ENCODE results near the gene MED13L.

Gene MED13L

DNA sequence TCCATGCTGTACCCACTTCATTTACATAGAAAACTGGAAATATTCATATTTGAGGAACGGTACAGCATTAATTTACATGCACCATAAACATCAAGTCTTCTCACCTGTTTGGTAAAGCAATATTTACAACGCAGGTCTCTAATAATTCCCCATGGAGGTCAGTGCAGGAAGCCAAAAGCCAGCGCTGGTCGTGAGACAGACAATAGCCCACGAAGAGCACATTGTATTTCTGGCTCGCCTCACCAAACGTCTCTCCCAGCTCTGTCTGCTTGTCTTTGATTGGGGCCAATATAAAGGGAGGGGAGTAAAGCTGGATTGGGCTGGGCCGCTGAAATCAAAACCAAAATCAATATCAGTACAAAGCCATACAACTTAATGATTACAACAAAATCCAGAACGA lies 302.1 kb downstream of the MED13L start:
- Histone ChIP-seq H3K4me3 (no peak overlapping the region), H3K27ac (no peak overlapping the region)

- Histone ChIP-seq H3K27ac (no peak overlapping the region), H3K4me3 (no peak overlapping the region)
Observed at GRCh38 chr12:115973968-115974724, 303.3 kb downstream of the MED13L start.

- no peak overlapping the region for H3K27ac ChIP-seq
Observed at GRCh38 chr12:115973066-115973465, 304.4 kb downstream of the MED13L start.

DNA sequence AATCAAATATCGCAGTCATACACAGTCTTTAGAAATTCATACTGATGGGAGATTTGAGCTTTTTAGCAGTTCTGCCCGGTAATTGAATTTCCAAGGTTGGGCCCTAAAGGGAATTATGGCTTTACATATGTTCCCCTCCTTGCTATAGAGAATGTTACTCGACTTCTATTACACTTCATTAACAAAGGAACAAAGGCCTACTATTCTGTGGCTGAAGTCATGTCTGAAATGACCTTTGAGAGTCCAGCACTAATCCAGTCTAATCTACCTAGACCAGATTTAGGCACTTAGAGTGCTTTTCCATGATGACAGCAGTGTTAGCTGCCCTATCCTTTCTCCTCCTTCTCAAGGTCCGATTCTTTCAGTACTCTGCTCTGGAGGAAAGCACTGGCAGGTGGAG lies 305.3 kb downstream of the MED13L start:
- Histone ChIP-seq H3K4me3 (no peak overlapping the region), H3K27ac (no peak overlapping the region)

More at GRCh38 chr12:115973066-115973465, 304.4 kb downstream of the MED13L start:
- no peak overlapping the region for H3K4me3 ChIP-seq

GRCh38 chr12:115968211-115968610 lies 309.3 kb downstream of the MED13L start:
- no peak overlapping the region for H3K27ac ChIP-seq

DNA sequence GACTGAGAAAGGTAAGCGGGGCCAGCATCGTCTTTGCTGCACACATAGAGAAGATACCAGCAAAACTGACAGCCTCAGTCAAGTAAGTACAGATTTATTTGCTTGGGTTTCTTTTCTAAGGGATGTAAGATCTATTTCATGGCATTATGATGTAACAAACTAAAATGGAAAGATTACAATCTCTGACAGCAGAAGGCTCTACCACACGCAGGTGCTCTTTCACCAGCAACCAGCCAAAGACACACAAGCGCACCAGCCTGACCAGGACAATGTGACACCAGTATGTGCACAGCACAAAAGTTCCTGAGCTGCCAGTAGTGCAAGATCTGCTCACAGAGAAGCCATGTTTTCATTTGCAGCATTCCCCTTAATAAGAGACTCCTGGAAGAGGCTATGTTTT lies 311.1 kb downstream of the MED13L start:
- Histone ChIP-seq H3K4me3 (no peak overlapping the region), H3K27ac (no peak overlapping the region)

More at GRCh38 chr12:115968211-115968610, 309.3 kb downstream of the MED13L start:
- H3K4me3 ChIP-seq = no peak overlapping the region

DNA sequence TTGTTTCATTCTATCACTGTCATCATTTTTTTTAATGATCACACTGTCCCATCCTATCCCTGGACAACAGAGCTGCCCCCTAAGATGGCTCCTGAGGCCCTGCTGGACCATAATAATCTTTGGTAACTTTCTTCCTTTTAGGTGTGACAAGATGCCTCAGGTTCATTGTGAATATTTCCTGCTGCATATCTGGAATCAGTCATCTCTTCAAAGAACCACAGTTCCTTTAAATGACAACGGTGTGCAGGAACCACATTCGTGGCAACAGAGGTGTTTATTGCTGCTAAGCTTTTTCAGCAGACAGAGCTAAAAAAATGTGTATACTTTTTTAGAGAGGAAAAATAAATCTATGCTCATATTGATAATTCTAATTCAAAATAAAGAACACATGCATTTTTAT lies 312.9 kb downstream of the MED13L start:
- Histone ChIP-seq H3K27ac (no peak overlapping the region), H3K4me3 (no peak overlapping the region)

DNA sequence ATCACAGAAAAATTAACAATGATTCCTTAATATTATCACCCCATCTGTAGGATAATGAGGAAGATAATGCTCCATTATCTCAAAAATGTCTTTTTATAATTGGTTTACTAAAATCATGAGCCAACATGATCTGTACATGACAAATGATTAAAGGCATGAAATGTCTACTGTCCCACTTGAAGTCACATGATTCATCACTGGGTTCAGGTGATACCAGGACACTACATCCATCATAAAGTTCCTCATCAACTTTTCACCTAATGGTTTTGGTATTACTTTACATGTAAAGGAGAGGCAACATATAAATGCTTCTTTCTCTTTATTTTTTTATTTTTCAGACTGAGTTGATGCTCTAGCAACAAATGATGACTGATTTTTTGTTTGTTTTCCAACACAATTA lies 313.3 kb downstream of the MED13L start:
- H3K4me3 ChIP-seq = no peak overlapping the region
- no peak overlapping the region for H3K27ac ChIP-seq

GRCh38 chr12:115962216-115962615 lies 315.3 kb downstream of the MED13L start:
- H3K4me3 ChIP-seq = no peak overlapping the region
- H3K27ac ChIP-seq = no peak overlapping the region

GRCh38 chr12:115960868-115961802 lies 316.4 kb downstream of the MED13L start:
- no peak overlapping the region for H3K27ac ChIP-seq
- no peak overlapping the region for H3K4me3 ChIP-seq

- H3K27ac ChIP-seq = no peak overlapping the region
Observed at GRCh38 chr12:115957686-115958290, 319.7 kb downstream of the MED13L start.

DNA sequence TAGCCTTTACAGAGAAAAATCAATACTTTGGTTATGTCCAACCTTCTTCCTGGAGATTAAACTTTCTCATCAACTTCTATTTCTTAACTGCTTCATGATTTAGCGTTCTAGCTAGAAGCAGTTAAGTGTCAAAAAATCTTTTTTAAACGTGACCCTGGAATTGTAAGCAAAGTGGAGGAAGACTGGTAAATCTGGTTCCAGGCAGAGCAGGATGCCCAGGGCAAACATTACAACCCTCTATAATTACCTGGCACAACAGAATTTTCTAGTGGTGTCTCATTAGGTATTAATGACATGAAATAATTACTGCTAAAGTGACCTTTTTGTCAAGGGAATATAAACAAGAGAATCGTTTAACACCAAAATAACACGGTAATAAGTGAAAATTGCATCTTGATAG lies 320.8 kb downstream of the MED13L start:
- Histone ChIP-seq H3K27ac (no peak overlapping the region), H3K4me3 (no peak overlapping the region)

More at GRCh38 chr12:115957686-115958290, 319.7 kb downstream of the MED13L start:
- H3K4me3 ChIP-seq = no peak overlapping the region

- Histone ChIP-seq H3K27ac (no peak overlapping the region), H3K4me3 (no peak overlapping the region)
Observed at GRCh38 chr12:115956236-115956635, 321.3 kb downstream of the MED13L start.

DNA sequence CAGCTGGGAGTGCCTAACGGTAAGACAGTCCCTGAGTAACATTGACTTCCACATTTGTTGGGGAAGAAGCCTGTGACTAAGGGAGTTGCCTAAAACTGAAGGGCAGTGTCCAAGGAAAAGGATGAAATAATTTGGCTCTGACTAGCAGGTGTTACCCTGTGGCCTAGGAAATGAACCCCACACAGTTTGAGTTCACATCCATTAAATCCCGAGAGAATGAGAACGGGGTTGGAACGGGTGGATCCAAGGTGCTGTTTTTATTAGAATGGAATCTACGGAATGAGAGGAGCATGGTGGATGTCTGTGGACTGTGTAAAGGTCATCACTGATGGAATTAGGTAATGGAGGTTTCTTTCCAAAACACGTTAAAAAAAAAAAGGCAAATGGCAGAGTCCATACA lies 324.0 kb downstream of the MED13L start:
- no peak overlapping the region for H3K4me3 ChIP-seq
- H3K27ac ChIP-seq = no peak overlapping the region

DNA sequence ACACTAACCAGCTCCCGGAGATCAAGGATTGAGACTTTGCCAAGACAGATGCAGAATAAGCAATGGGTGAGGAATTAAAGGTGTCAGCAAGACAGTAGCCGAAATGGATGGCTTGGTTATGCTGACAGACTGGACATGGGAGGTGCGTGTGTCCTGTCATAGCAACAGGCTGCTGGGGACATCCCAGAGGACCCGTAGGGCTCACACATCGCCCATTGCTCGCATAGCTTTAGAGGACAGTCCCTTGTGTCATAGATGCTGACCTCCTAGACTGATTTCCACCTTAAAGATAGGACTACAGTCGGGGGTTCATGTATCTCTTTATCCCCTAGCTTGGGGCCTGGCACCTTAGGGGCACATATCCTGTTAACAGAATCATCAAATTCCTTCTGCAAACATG lies 324.5 kb downstream of the MED13L start:
- Histone ChIP-seq H3K4me3 (no peak overlapping the region), H3K27ac (no peak overlapping the region)

DNA sequence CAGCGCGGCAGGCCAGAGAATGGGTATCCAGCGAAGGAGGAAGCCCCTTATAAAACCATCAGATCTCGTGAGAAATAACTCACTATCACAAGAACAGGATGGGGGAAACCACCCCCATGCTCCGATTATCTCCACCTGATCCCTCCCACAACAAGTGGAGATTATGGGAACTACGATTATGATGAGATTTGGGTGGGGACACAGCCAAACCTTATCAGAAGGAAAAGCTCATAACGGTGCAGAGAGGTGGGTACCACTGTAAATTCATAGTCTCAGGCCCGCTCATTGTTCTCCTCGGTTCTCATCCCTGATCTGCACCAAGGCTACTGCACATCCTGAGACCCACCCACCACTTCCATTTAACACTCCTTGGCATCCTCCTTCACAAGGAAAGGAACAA lies 326.5 kb downstream of the MED13L start:
- H3K27ac ChIP-seq = no peak overlapping the region
- H3K4me3 ChIP-seq = no peak overlapping the region

GRCh38 chr12:115949675-115950074 lies 327.8 kb downstream of the MED13L start:
- no peak overlapping the region for H3K4me3 ChIP-seq
- H3K27ac ChIP-seq = no peak overlapping the region

DNA sequence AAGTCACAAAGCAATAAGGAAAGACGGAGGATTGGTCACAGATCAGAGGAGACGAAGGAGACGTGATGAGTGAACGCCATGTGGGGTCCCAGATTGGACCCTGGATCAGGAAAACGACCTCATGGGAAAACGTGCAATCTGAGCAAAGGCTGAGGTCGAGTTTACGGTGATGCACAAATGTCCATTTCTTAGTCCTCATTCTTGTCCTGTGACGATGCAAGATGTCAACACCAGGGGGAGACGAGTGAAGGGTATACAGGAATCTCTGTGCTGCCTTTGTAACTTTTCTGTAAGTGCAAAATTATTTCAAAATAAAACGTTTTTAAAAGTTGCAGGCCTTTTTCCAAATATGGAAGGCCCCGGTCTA lies 329.8 kb downstream of the MED13L start:
- no peak overlapping the region for H3K4me3 ChIP-seq
- no peak overlapping the region for H3K27ac ChIP-seq

DNA sequence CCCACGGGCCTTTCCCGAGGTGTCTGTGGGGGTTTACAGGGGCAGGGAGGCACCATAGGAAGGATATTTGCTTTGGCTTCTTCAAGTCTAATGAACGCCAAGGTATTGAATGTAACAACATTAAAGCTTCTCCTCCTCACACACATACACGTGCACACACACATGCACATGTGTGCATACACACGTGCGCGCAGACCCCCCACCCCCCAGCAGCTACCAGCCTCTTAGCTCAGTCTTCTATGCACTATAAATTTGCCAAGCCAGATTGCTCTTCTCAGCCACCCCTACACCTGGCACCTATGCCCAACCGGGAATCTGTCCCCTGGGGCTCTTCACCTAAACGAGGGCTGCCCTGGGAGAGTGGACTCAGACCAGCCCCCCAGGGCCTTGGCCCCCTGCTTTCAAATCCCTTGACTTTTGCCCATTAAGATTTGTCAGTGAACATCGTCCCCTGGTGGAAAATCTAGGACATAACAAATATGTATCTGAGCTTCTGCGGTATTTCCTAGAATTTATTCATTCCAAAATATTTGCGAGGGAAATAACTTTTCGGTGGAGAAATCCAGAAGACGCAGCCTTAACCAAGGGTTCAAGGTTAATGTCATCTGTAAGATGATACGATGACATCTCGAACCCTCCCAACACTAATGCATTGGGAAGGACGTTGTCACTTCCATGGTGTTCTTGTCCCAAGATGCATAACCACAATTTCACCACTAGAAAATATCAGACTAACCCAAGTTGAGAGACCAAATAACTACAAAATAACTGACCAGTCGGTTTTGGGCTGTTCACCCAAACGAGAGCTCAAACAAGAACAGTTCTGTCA lies 330.4 kb downstream of the MED13L start:
- Histone ChIP-seq H3K27ac (no peak overlapping the region), H3K4me3 (no peak overlapping the region)

- H3K4me3 ChIP-seq = no peak overlapping the region
Observed at GRCh38 chr12:115946092-115946491, 331.4 kb downstream of the MED13L start.

More at GRCh38 chr12:115946092-115946491, 331.4 kb downstream of the MED13L start:
- no peak overlapping the region for H3K27ac ChIP-seq

Measured in skin epidermis (tissue), 12 donors.